ENCODE measurements around the gene CRB1. TPM values are rescaled to one million over a fixed set of nuclear protein-coding genes. Genes with fewer than 3 reads are reported as not detected.

Gene CRB1
- total RNA-seq, 2 donors from 2014 or later = not detected

- H3K27ac ChIP-seq (ENCODE audit: low read depth, low read length) = no peak overlapping the region
- H3K4me3 ChIP-seq (ENCODE audit: low read length) = no peak overlapping the region
- TF ChIP-seq CTCF (conservative IDR thresholded peaks at IDR 0.05) = no peak
- 64 to 68% methylated on average over 7 of the region's 7 CpGs for WGBS, 2 experiments (ENCODE audit: insufficient coverage in 1 of 2, insufficient read length in 1 of 2)
- H3K4me3 Mint-ChIP-seq = no peak overlapping the region
- H3K36me3 ChIP-seq (ENCODE audit: control insufficient read depth, insufficient read depth, low read length) = no peaks in the 10 kb centered on the region
- no peaks in the 10 kb centered on the region for H3K4me1 ChIP-seq (ENCODE audit: control insufficient read depth, insufficient read depth, low read length)
- no peaks in the 10 kb centered on the region for H3K9me3 ChIP-seq (ENCODE audit: control insufficient read depth, low read length)
- no peaks in the 10 kb centered on the region for H3K9me3 Mint-ChIP-seq
- no peaks in the 10 kb centered on the region for H3K27me3 ChIP-seq (ENCODE audit: control insufficient read depth, insufficient read depth, low read length, poor library complexity, severe bottlenecking)
- no peak overlapping the region for H3K9ac ChIP-seq (ENCODE audit: extremely low read depth, low read length, poor library complexity, severe bottlenecking)
- no peaks in the 10 kb centered on the region for H3K36me3 Mint-ChIP-seq (ENCODE audit: low read depth)
- H3K4me1 Mint-ChIP-seq = peaks cover 29% of the 10 kb centered on the region
- no peak for DNase-seq
- no peaks in the 10 kb centered on the region for H3K27me3 Mint-ChIP-seq (ENCODE audit: insufficient read depth)
- no peak overlapping the region for H3K27ac Mint-ChIP-seq
Observed at GRCh38 chr1:197464044-197464443, 196.0 kb downstream of the CRB1 start.

GRCh38 chr1:197465528-197466327 lies 197.7 kb downstream of the CRB1 start:
- H3K4me1 Mint-ChIP-seq = peaks cover 45% of the 10 kb centered on the region
- Histone ChIP-seq H3K27me3 (ENCODE audit: control insufficient read depth, insufficient read depth, low read length, poor library complexity, severe bottlenecking) (no peaks in the 10 kb centered on the region), H3K27ac (ENCODE audit: low read depth, low read length) (no peak overlapping the region), H3K4me1 (ENCODE audit: control insufficient read depth, insufficient read depth, low read length) (peaks cover 10% of the 10 kb centered on the region), H3K4me3 (ENCODE audit: low read length) (no peak overlapping the region), H3K9ac (ENCODE audit: extremely low read depth, low read length, poor library complexity, severe bottlenecking) (no peak overlapping the region), H3K9me3 (ENCODE audit: control insufficient read depth, low read length) (no peaks in the 10 kb centered on the region), H3K36me3 (ENCODE audit: control insufficient read depth, insufficient read depth, low read length) (no peaks in the 10 kb centered on the region)
- H3K27me3 Mint-ChIP-seq (ENCODE audit: insufficient read depth) = no peaks in the 10 kb centered on the region
- no peaks in the 10 kb centered on the region for H3K36me3 Mint-ChIP-seq (ENCODE audit: low read depth)
- no peak overlapping the region for H3K4me3 Mint-ChIP-seq
- H3K27ac Mint-ChIP-seq = no peak overlapping the region
- 91 to 100% methylated on average over 1 to 3 of the region's 3 CpGs for WGBS, 2 experiments (ENCODE audit: insufficient coverage in 1 of 2, insufficient read length in 1 of 2)
- DNase-seq = no peak
- no peak for TF ChIP-seq CTCF (conservative IDR thresholded peaks at IDR 0.05)
- no peaks in the 10 kb centered on the region for H3K9me3 Mint-ChIP-seq

GRCh38 chr1:197466813-197467212 lies 198.8 kb downstream of the CRB1 start:
- peaks cover 17% of the 10 kb centered on the region for H3K4me1 ChIP-seq (ENCODE audit: control insufficient read depth, insufficient read depth, low read length)
- no peaks in the 10 kb centered on the region for H3K9me3 ChIP-seq (ENCODE audit: control insufficient read depth, low read length)
- H3K4me3 Mint-ChIP-seq = no peak overlapping the region
- H3K4me3 ChIP-seq (ENCODE audit: low read length) = no peak overlapping the region
- H3K36me3 ChIP-seq (ENCODE audit: control insufficient read depth, insufficient read depth, low read length) = no peaks in the 10 kb centered on the region
- no peaks in the 10 kb centered on the region for H3K9me3 Mint-ChIP-seq
- no peaks in the 10 kb centered on the region for H3K27me3 Mint-ChIP-seq (ENCODE audit: insufficient read depth)
- WGBS, 2 experiments (ENCODE audit: insufficient coverage in 1 of 2, insufficient read length in 1 of 2) = 94 to 98% methylated on average over 3 of the region's 3 CpGs
- no peak overlapping the region for H3K27ac ChIP-seq (ENCODE audit: low read depth, low read length)
- peaks cover 55% of the 10 kb centered on the region for H3K4me1 Mint-ChIP-seq
- H3K36me3 Mint-ChIP-seq (ENCODE audit: low read depth) = no peaks in the 10 kb centered on the region
- no peak overlapping the region for H3K9ac ChIP-seq (ENCODE audit: extremely low read depth, low read length, poor library complexity, severe bottlenecking)
- no peak for TF ChIP-seq CTCF (conservative IDR thresholded peaks at IDR 0.05)
- H3K27ac Mint-ChIP-seq = no peak overlapping the region
- no peak for DNase-seq
- no peaks in the 10 kb centered on the region for H3K27me3 ChIP-seq (ENCODE audit: control insufficient read depth, insufficient read depth, low read length, poor library complexity, severe bottlenecking)
